ENCODE results near the gene LCP2.

GRCh38 chr5:170289764-170290163 is 7.8 kb downstream of the LCP2 start:
- TF ChIP-seq POLR2AphosphoS5 (IDR thresholded peaks at IDR 0.05) (no peak), CTCF (IDR thresholded peaks at IDR 0.05) (no peak)
